ENCODE data around the gene PIP4K2C.
"Not testable (repeated sequence)": the region's sequence is repeated elsewhere in the genome, so short reads cannot be mapped to it uniquely, and the experiment has no call there.

PIP4K2C gene

GRCh38 chr12:57623811-57624390 is 32.9 kb downstream of the PIP4K2C start:
- no peak for DNase-seq

DNA sequence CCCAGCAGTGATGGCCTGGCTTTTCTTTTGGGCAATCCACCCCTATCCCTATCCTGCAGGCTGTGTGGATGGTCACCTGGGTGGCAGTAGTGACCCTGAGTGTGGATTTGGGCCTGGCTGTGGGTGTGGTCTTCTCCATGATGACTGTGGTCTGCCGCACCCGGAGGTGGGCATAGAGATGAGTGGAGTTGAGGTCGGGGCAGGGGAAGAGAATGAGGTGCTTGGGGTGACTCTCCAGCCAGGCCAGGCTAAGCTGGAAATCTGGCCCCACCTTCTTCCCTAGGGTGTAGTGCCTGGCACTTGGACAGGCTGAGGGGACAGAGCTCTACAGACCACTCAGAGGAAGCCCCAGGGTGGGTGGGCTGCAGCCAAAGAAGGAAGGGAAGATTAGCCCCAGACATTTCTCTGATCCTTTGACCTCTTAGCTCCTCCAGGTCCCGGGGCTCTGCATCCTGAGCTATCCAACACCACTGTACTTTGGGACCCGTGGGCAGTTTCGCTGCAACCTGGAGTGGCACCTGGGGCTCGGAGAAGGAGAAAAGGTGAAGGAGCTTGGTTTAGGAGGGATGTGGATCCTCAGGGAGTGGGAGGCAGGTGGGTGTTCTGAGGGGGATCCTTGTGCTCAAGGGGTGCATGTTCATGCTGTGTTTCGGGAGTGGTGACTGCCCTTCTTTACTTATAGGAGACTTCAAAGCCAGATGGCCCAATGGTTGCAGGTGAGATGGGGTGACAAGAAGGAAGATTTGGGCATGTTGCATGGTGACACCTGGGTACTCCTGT is 33.6 kb downstream of the PIP4K2C start:
- DNase-seq: no peak

DNA sequence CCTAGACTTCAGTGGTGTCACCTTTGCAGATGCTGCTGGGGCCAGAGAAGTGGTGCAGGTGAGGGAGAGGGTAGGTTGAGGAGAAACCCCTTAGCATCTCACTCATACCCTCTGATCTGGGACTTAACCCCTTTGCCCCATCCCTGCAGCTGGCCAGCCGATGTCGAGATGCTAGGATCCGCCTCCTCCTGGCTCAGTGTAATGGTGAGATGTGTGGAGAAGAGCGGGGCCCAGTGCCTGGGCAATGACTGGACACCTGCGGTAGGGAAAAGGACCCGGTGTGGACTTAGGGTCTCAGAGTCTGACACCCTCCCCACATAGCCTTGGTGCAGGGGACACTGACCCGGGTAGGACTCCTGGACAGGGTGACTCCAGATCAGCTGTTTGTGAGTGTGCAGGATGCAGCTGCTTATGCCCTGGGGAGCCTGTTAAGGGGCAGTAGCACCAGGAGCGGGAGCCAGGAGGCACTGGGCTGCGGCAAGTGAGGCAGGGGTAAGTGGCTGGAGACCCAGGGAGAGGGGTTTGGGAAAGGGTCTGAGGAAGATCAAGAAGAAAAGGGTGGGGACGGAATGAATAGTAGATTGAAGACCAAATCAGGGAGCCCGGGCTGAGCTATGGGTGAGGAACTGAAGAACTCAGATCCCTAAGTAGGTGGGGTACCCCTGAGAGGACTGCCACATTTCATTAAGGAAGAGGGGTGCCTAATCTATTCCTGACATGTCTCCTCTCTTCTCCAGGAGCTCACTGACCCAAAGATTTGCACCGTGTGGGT is 34.5 kb downstream of the PIP4K2C start:
- no peak for DNase-seq

DNA sequence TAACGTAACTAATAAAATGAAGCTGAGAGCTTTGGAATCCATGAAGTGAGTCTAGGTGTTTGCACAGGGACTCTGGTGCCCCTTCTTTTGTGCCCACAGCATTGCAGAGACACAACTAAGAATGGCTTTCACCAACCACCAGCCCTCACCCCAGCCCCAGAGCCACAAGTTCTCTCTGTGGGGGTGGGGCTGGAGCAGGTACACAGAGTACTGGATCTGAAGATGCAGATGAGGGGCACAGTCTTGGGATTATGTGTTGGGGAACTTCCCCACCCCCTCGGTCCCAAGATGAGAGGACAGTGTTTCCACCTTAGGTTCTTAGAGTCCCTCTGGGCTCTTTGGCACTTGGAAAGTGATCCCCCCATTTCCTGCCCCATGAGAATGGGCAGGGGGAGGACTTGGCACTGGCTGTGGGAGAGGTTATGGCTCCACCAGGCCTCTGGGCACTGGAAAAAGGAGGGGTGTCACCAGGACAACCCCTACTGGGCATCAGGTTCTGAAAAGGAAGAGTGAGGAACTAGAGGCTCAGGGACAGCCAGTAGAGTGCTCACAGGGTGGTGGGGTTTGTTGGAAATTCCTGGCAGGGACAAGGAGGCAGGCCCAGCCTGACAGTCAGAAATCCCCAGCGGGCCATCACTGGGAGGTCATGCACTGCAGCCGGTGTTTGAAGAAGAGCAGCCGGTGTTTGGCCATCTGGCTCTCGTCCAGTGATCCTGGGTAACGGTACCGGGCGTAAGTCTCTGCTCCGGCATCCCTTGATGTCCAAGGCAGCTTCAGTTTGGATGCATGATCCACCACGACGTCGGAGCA is 35.3 kb downstream of the PIP4K2C start:
- no peak for DNase-seq

- no peak for DNase-seq
Observed at GRCh38 chr12:57626921-57627445, 36.0 kb downstream of the PIP4K2C start.

DNA sequence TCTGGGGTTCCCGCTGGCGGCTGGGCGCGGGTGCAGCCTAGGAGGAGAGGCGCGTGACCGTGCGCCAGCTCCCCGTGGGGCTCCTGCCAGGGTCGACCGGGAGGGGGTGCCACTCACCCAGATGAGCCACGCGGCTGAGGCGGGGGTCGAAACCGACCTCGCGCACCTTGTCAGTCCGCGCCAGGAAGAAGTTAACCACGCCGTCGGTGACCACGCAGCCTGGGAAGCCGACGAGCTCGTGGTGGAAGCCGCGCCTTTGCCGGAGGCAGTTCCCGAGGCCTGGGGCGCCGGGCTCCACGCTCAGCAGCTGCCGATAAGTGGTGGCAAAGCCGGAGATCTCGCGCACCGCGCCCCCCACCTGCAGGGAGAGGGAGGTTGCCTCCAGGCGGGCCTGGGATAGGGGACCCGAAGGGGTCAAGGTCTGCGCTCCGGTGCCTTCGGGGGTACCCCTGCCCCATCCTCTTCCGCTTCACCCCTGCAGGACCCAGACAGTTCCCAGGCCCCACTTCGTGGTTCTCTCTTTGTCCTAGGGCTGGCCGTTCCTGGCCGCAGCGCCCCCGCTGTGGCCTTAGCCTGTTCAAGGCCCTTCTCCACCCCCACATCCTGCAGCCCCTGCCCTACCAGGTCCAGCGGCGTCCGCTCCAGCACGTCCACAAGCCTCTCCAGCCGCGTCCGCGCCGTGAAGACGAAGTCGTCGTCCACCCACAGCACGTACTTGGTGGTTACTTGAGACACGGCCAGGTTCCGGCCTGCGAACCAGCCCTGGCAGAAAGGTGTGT is 36.7 kb downstream of the PIP4K2C start:
- peak; percentile 31 for DNase-seq

DNA sequence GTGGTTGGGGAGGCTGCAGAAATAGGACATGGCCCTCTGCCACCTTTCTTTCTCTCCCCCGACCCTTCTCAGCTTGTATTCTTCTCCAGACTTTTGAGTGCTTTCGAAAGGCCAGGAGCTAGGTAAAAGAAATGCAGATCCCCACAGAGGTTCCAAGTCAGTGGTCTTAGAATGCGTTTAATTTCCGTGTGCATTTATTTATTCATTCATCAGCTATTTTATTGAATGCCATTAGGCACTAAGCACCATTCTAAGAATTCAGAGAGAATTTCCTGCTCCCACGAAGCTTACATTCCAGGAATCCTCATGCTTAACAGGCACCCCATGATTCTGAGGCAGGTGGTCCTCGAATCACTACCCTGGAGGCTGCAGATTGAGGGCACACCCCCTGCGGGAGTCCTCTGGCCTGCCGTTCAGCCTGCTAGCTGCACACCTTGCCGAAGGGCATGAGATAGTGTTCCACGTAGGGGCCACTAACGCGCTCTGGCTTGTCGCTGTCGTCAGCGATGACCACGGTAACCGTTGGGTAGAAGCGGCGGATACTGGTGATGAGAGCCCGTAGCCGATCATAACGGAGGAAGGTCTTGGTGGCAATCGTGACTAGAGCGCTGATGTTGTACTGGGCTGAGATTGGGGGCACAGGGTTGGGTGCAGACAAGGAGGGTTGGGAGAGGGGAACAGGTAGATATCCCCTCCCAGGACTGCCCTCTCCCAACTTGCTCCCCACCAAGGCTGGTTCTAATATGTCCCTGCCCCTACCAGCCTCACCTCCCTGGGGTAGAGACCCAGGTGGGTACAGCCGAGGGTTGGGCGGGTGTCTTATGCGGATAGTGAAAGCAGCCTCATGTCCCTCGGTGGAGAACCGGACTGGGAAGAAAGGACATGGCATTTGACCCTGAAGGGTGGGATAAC is 37.5 kb downstream of the PIP4K2C start:
- DNase-seq: no peak

DNA sequence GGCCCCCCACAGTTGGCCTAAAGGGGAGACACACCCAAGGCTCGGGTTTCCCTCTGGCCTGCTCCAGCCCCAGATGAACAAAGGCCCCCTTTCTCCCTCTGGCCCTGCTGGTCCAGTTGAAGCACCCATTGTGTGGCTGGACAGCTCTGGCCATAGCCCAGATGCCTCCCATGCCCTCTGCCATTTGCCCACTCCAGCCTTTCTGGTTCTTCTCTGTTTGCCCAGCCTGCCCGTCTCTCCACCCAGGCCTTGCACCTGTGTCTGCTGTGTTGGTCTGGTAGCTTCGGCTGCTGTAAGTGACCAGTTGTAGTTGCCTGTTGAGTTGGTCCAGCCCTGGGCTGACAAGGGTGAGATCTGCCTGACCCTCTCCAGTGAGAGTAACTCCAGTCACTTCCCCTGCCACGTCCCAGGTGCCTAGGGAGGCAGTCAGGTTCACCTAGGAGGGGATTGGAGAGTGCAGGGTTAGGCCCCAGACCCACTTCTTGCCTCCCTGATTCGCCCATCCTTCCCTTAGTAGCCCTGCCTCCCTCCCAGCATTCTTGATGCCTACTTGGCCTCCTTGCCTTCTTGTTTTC is 39.0 kb downstream of the PIP4K2C start:
- DNase-seq: no peak

GRCh38 chr12:57630891-57631433 is 40.0 kb downstream of the PIP4K2C start:
- no peak for DNase-seq

- DNase-seq: no peak
Observed at GRCh38 chr12:57631566-57632072, 40.6 kb downstream of the PIP4K2C start.

- DNase-seq: peak; percentile 34
Observed at GRCh38 chr12:57632073-57632957, 41.3 kb downstream of the PIP4K2C start.

DNA sequence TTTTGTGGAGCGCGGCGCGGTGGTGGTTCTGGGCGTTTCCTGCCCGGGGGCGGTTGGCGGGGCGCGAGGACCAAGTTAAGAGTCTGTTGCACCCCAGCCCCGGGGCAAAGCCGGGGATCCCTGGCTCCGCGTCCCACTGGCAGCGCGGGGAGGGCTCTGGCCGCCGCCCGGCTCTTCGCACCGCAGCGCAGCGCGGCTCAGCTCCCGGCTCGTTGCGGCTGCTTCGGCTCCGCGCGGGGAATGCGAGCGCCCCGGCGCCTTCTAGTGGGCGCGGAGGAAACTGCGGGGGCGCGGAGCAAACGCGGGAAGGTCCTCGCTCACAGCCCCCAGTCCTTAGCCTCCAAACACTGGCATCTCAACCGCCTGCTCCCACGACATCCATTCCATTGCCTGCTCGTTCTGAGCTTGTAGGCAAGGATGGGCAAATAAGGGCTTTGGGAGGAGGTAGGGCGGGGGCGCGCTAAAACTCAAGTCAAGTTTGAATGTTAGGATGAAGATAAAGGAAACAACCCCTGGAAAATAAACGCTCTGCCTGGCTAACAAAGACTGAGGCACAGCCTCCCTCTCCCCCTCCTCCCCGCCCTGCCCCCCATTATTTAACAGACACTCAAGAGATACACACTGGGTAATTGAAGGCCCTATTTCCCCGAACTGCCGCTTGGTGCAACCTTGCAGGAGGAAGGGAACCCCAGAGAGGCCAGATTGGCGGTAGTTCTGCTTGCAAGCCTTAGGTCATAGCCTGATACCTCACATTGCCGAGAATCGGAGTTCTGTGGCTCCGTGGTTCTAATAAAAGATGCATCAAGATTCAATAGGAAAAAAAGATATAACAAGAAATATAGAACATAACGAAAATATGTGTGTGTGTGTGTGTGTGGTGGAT is 42.2 kb downstream of the PIP4K2C start, which contains the start of gene B4GALNT1:
B4GALNT1 (minus strand) TSS at position 244 of the 883 bp plus-strand sequence. CDS start 1,069 bp downstream, outside the sequence.
- DNase-seq: peak; percentile 75

GRCh38 chr12:57636731-57637130 is 45.7 kb downstream of the PIP4K2C start:
- DNase-seq: not testable (repeated sequence)

DNA sequence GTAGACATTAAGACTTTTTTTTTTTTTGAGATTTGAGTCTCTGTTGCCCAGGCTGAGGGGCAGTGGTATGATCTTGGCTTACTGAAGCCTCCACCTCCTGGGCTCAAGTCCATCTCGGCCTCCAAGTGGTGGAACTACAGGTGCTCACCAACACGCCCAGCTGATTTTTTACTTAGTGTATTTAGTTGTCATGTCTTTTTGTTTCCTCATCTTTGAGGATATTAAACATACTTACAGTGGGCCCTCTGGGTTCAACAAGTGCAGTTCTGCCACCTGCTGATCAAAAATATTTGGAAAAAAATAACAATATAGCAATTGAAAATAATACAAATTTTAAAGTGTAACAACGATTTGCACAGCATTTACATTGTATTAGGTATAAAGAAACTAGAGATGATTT is 46.4 kb downstream of the PIP4K2C start:
- DNase-seq: no peak

DNA sequence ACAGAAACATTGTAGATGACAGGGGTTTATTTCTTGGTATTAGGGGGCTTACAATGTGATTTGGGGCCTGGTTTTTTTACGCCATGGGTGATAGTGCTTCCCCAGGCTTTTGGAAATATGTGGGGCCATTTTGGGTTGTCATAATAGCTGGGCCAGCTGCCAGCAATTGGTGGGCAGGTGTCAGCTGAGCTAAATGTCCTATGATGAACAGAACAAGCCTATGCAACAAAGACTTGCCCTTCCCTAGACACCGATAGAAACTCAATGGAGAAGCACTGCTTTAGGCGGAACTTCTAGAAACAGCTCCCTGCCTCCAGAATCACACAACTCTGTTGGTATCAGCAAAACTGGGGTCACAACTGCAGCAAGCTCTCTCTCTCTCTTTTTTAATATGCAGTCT is 47.1 kb downstream of the PIP4K2C start:
- DNase-seq: no peak

DNA sequence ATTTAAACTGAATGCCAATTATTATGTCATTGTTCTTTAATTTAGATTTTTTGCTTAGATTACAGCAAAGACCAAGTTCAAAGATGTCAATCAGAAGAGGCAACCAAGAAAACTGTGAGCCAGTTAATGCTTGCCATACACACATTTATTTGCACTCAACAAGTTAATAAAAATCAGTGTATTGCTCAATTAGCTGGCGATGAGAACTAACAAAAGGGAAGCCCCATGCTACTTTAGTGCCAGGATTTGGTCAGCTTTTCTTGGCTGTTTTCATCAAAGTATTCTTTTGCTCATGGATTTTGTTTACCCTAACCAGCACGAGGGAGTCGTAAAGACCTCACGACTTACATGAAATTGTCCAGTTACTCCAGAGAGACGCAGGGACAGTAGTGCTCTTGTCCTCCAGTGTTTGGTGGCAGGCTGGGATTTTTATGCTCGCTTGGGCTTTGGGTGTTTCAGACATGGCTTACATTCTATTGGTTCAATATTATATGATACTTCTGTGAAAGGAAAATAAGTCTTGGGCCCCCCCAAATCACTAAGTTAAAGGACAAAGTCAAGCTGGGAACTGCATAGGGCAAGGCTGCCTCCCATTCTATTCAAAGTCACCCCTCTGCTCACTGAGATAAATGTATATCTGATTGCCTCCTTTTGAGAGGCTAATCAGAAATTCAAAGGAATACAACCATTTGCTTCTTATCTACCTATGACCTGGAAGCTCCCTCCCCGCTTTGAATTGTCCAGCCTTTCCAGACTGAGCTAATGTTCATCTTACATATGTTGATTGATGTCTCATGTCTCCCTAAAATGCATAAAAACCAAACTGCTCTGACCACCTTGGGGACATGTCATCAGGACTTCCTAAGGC is 49.4 kb downstream of the PIP4K2C start:
- no peak for DNase-seq

Data from activated CD4-positive, alpha-beta T cell treated with anti-CD3 and anti-CD28 coated beads, Interleukin-10, Interleukin-2, amounts not matched to agents 100 ng/mL and 50 ng/mL, durations not matched to agents 16 hours and 8 hours (primary cell).